ENCODE measurements around the gene WDR27. TPM values are rescaled to one million over a fixed set of nuclear protein-coding genes. Genes with fewer than 3 reads are reported as not detected.
A peak's percentile ranks its signal among the peaks of the same experiment; 100 is the strongest.

The WDR27 gene
- polyA plus RNA-seq, 2 of the 4 experiments (the other 2 are of a cell fraction): 18.9 to 36.1 TPM

GRCh38 chr6:169417101-169417500 is 284.7 kb downstream of the WDR27 start:
- POLR2A ChIA-PET: no interaction called here
- H3K9me3 ChIP-seq: peaks cover 13% of the 10 kb centered on the region; the same call in 1 of the 3 replicates
- no peaks in the 10 kb centered on the region for H3K4me1 ChIP-seq
- CTCF ChIA-PET: no interaction called here
- ATAC-seq: no peak
- DNase-seq (ENCODE audit: low read depth in 1 of 2, low spot score in 1 of 2): no peak
- no peak for FAIRE-seq
- WGBS (ENCODE audit: missing lambda C conversion rate): 9% methylated on average over 1 of the region's 1 CpG
- H3K4me2 ChIP-seq: no peak overlapping the region
- no peak overlapping the region for H3K27ac ChIP-seq
- TF ChIP-seq PHF8 (IDR thresholded peaks at IDR 0.05; ENCODE audit: borderline replicate concordance, low read depth): no peak
- TF ChIP-seq EHMT2 (IDR thresholded peaks at IDR 0.05; ENCODE audit: low read depth): no peak
- no peak overlapping the region for H3K4me3 ChIP-seq

GRCh38 chr6:169416249-169416648 is 285.6 kb downstream of the WDR27 start:
- 43% methylated on average over 3 of the region's 3 CpGs for WGBS (ENCODE audit: missing lambda C conversion rate)
- FAIRE-seq (no peak), ATAC-seq (no peak), DNase-seq (ENCODE audit: low read depth in 1 of 2, low spot score in 1 of 2) (no peak)
- Histone ChIP-seq H3K4me2 (no peak overlapping the region), H3K4me1 (no peaks in the 10 kb centered on the region), H3K4me3 (no peak overlapping the region), H3K9me3 (peaks cover 13% of the 10 kb centered on the region; the same call in 1 of the 3 replicates), H3K27ac (no peak overlapping the region)
- ChIA-PET POLR2A (no interaction called here), CTCF (no interaction called here)
- TF ChIP-seq REST (IDR thresholded peaks at IDR 0.05) (no peak), RCOR1 (IDR thresholded peaks at IDR 0.05; ENCODE audit: low read depth, low read length) (no peak), JUN (IDR thresholded peaks at IDR 0.05) (no peak), PBX3 (IDR thresholded peaks at IDR 0.05) (no peak), NPAS2 (CRISPR knock-in tag; IDR thresholded peaks at IDR 0.05; ENCODE audit: borderline replicate concordance) (no peak), FOSB (CRISPR knock-in tag; IDR thresholded peaks at IDR 0.05) (no peak), NFE2L2 (conservative IDR thresholded peaks at IDR 0.05; ENCODE audit: low read length) (no peak), ZSCAN20 (CRISPR knock-in tag; IDR thresholded peaks at IDR 0.05) (no peak), RFX5 (IDR thresholded peaks at IDR 0.05) (no peak), TFCP2L1 (CRISPR knock-in tag; IDR thresholded peaks at IDR 0.05) (no peak), ATOH8 (CRISPR knock-in tag; IDR thresholded peaks at IDR 0.05; ENCODE audit: low read depth) (no peak), PHF8 (IDR thresholded peaks at IDR 0.05; ENCODE audit: borderline replicate concordance, low read depth) (no peak), MYC (IDR thresholded peaks at IDR 0.05; ENCODE audit: borderline replicate concordance, low read length) (no peak), EP300 (IDR thresholded peaks at IDR 0.05) (no peak), ZC3H11A (IDR thresholded peaks at IDR 0.05) (no peak)

GRCh38 chr6:169415179-169415578 is 286.6 kb downstream of the WDR27 start:
- no peak overlapping the region for H3K4me2 ChIP-seq
- peaks cover 13% of the 10 kb centered on the region; the same call in 1 of the 3 replicates for H3K9me3 ChIP-seq
- ATAC-seq (no peak), DNase-seq (ENCODE audit: low read depth in 1 of 2, low spot score in 1 of 2) (peak in 1 of 2 experiments; percentile 6), FAIRE-seq (no peak)
- no peaks in the 10 kb centered on the region for H3K4me1 ChIP-seq
- no peak overlapping the region for H3K27ac ChIP-seq
- H3K4me3 ChIP-seq: no peak overlapping the region
- POLR2A ChIA-PET: no interaction called here
- 47% methylated on average over 4 of the region's 4 CpGs for WGBS (ENCODE audit: missing lambda C conversion rate)
- CTCF ChIA-PET: no interaction called here
- no peak for TF ChIP-seq ATOH8 (CRISPR knock-in tag; IDR thresholded peaks at IDR 0.05; ENCODE audit: low read depth)
- TF ChIP-seq BHLHE40 (IDR thresholded peaks at IDR 0.05; ENCODE audit: low read depth, low read length): no peak
- no peak for TF ChIP-seq CHD4 (IDR thresholded peaks at IDR 0.05; ENCODE audit: borderline replicate concordance)
- no peak for TF ChIP-seq MAX (IDR thresholded peaks at IDR 0.05)
- no peak for TF ChIP-seq NFE2L2 (conservative IDR thresholded peaks at IDR 0.05; ENCODE audit: low read length)
- no peak for TF ChIP-seq CEBPB (IDR thresholded peaks at IDR 0.05)
- TF ChIP-seq USF2 (IDR thresholded peaks at IDR 0.05): no peak
- TF ChIP-seq FOSL2 (IDR thresholded peaks at IDR 0.05): no peak
- no peak for TF ChIP-seq FOSL2 (CRISPR knock-in tag; IDR thresholded peaks at IDR 0.05)
- TF ChIP-seq CBX2 (IDR thresholded peaks at IDR 0.05; ENCODE audit: borderline replicate concordance, low read depth): no peak
- TF ChIP-seq ESRRA (IDR thresholded peaks at IDR 0.05; ENCODE audit: borderline replicate concordance, low read length): no peak
- TF ChIP-seq JUNB (IDR thresholded peaks at IDR 0.05): no peak
- TF ChIP-seq ZNF302 (CRISPR knock-in tag; IDR thresholded peaks at IDR 0.05): no peak
- TF ChIP-seq HOXB13 (CRISPR knock-in tag; IDR thresholded peaks at IDR 0.05; ENCODE audit: low read depth): no peak
